ENCODE results near the gene CEP85. TPM values are rescaled to one million over a fixed set of nuclear protein-coding genes. Genes with fewer than 3 reads are reported as not detected.

Gene CEP85
- total RNA-seq, 1 donor from 2014 or later: 8.4 TPM

DNA sequence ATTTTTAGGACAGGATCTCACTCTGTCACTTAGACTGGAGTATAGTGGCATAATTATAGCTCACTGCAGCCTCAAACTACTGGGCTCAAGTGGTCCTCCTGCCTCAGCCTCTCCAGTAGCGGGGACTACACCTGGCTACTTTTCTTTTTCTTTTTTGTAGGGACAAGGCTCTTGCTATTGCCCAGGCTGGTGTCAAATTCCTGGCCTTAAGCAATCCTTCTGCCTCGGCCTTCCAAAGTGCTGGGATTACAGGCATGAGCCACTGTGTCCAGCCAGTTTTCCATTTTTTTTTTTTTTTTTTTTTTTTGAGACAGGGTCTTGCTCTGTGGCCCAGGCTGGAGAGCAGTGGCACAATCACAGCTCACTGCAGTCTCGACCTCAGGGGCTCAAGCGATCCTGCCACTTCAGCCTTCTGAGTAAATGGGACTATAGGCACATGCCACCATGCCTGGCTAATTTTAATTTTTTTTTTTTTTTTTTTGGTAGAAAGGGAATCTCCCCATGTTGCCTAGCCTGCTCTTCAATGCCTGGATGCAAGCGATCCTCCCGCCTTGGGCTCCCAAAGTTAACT is 20.6 kb upstream of the CEP85 start:
- TF ChIP-seq, protein P1, sequence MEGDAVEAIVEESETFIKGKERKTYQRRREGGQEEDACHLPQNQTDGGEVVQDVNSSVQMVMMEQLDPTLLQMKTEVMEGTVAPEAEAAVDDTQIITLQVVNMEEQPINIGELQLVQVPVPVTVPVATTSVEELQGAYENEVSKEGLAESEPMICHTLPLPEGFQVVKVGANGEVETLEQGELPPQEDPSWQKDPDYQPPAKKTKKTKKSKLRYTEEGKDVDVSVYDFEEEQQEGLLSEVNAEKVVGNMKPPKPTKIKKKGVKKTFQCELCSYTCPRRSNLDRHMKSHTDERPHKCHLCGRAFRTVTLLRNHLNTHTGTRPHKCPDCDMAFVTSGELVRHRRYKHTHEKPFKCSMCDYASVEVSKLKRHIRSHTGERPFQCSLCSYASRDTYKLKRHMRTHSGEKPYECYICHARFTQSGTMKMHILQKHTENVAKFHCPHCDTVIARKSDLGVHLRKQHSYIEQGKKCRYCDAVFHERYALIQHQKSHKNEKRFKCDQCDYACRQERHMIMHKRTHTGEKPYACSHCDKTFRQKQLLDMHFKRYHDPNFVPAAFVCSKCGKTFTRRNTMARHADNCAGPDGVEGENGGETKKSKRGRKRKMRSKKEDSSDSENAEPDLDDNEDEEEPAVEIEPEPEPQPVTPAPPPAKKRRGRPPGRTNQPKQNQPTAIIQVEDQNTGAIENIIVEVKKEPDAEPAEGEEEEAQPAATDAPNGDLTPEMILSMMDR (IDR thresholded peaks at IDR 0.05; ENCODE audit: insufficient read depth, low read length, severe bottlenecking): no peak
- no peak overlapping the region for H3K4me3 ChIP-seq (ENCODE audit: low read depth, low read length)
- DNase-seq (ENCODE audit: low read depth) (no peak), FAIRE-seq (no peak)
- H3K36me3 ChIP-seq (ENCODE audit: control insufficient read depth, insufficient read depth, low read length): no peaks in the 10 kb centered on the region
- H3K27me3 ChIP-seq (ENCODE audit: control insufficient read depth, insufficient read depth, low read length): no peaks in the 10 kb centered on the region

DNA sequence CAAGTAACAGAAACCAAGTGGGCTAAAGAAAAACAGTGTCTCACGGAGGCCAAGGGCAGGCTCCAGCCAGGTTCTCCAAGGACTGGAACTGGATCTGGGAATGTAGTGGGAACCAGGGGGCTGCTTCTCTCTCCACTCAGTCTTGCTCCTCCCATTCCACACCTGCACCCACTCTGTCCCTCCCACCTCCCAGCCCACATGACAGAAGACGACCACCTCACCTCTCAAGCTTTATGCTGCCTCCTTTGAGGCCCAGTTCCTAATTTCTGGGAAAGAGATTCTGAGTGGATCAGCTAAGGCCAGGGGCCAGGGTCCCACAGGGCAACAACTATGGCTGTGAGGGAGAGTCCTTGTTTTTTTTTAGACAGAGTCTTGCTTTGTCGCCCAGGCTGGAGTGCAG is 18.8 kb upstream of the CEP85 start:
- H3K36me3 ChIP-seq (ENCODE audit: control insufficient read depth, insufficient read depth, low read length): no peaks in the 10 kb centered on the region
- no peak for DNase-seq (ENCODE audit: low read depth)
- TF ChIP-seq, protein P1 (IDR thresholded peaks at IDR 0.05; ENCODE audit: insufficient read depth, low read length, severe bottlenecking): no peak
- FAIRE-seq: no peak
- no peak overlapping the region for H3K4me3 ChIP-seq (ENCODE audit: low read depth, low read length)
- no peaks in the 10 kb centered on the region for H3K27me3 ChIP-seq (ENCODE audit: control insufficient read depth, insufficient read depth, low read length)

DNA sequence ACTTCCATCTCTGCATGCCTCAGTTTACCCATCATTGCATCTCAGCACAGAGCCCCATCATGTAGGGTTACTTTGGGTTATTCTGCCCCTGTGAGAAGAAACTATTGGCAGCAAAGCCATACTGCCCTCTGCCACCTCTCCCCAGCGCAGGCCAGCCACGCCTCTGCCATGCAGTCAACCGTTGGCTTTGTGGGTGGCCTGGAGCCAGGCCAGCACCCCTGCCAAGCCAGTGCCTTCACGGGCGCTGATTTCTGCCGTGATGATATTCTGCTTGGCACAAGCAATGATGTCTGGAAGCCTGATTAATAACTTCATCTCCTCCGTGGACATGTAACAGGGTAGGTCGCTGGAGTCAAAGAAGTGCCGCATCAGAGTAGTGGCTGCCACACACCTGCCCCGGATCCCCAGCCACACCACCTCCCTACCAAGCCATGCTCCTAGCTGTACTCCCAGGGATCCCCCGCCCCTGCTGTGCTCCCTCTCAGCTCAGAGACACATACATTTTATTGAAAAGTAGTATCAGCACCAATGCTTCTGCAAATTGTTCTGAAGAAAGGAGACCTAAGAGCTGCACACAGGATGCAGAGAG is 15.0 kb upstream of the CEP85 start:
- Histone ChIP-seq H3K36me3 (ENCODE audit: control insufficient read depth, insufficient read depth, low read length) (no peaks in the 10 kb centered on the region), H3K27me3 (ENCODE audit: control insufficient read depth, insufficient read depth, low read length) (no peaks in the 10 kb centered on the region), H3K4me3 (ENCODE audit: low read depth, low read length) (no peak overlapping the region)
- no peak for DNase-seq (ENCODE audit: low read depth)
- TF ChIP-seq, protein P1 (IDR thresholded peaks at IDR 0.05; ENCODE audit: insufficient read depth, low read length, severe bottlenecking): no peak
- FAIRE-seq: no peak

DNA sequence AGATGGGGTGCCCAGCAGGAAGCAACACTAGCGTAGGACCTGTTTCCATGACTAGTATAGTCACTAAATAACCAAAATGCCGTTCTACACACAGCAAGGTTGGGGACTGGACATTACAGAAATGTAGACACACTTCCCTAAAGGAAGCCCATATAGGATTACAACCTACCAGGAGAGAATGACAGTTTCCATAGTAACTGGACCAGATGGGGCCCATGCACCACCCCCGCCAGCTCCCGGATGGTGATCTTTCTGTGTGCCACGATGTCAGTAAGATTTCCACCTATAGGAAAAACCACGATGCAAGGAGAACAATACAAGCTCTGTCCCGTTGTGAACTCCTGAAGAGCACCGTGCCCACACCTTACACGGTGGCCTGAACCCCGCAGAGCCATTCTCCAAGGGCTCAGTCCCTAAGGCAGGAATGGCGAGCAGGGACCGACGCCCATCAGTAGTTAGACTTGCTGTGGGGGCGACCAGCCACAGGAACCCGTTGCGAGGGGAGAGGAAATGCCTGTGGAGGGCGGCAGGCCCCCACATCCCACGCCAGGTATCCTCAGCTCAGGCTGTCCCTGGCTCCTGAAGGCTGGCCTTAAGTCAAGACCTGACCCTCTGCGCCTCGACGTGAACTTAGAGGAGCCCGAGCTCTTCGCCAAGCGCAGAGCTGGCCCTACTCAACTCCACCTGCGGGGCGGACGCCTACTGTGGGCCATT is 13.6 kb upstream of the CEP85 start:
- Histone ChIP-seq H3K27me3 (ENCODE audit: control insufficient read depth, insufficient read depth, low read length) (no peaks in the 10 kb centered on the region), H3K4me3 (ENCODE audit: low read depth, low read length) (no peak overlapping the region), H3K36me3 (ENCODE audit: control insufficient read depth, insufficient read depth, low read length) (no peaks in the 10 kb centered on the region)
- DNase-seq (ENCODE audit: low read depth) (no peak), FAIRE-seq (peak; percentile 64)
- TF ChIP-seq, protein P1 (IDR thresholded peaks at IDR 0.05; ENCODE audit: insufficient read depth, low read length, severe bottlenecking): no peak

DNA sequence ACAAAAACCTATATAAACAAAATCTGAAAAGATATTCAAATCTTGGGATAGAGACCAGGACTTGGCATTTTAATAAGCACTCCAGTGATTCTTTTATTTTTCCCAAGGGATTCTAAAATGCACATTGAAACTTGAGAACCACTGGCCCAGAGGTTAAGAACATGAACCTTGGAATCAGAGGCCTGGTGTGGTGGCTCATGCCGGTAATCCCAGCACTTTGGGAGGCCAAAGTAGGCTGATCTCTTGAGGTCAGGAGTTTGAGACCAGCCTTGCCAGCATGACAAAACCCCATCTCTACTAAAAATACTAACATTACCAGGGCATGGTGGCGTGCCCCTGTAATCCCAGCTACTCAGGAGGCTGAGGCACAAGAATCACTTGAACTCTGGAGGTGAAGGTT is 12.9 kb upstream of the CEP85 start:
- FAIRE-seq: no peak
- Histone ChIP-seq H3K36me3 (ENCODE audit: control insufficient read depth, insufficient read depth, low read length) (no peaks in the 10 kb centered on the region), H3K27me3 (ENCODE audit: control insufficient read depth, insufficient read depth, low read length) (no peaks in the 10 kb centered on the region), H3K4me3 (ENCODE audit: low read depth, low read length) (no peak overlapping the region)
- TF ChIP-seq, protein P1 (IDR thresholded peaks at IDR 0.05; ENCODE audit: insufficient read depth, low read length, severe bottlenecking): no peak
- DNase-seq (ENCODE audit: low read depth): no peak
